GM19023 (cell line): Measurements from ENCODE around the gene CLNK.
A peak's percentile ranks its signal among the peaks of the same experiment; 100 is the strongest.

ENCODE experiments used
- ATAC-seq: cut with Tn5 transposase; IDR thresholded peaks from one replicate; pipeline ENCODE4 v1.9.1; 2021; ENCODE audit warnings: mild to moderate bottlenecking, moderate library complexity; ENCODE audit not compliant: unreplicated experiment

CLNK gene

DNA sequence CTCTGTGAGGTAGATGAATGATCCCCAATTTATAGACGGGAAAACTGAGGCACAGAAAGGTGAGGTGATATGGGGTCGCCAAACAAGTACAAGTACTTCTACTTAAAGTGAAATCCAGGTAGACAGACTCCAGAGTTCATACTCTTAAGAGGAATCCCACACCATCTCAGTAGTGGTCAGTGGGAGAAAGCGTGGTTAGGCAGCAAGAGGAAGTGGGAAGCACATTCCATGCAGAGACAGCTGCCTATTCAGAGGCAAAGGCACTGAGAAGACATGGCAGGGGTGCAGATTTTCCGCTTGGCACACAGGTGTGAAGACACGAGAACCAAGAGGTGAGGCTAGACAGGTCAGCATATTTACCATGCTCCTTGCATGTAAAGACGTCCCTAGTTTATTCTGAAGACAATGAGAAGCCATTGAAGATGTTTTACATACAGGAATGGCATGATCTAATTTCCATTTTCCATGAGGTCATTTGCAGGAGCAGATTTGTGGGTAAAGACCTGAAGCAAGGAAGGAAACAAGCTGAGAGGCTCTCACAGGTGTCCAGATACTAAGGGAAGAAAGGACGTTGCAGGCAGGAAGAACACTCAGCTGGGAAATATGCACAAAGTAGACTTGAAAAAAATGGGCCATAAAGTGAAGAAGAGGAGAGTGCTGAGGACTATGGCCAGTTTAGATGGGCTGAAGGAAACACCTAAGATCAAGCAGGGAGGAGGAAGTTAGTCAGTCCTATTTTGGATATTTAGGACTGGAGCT, 17.3 kb upstream of the CLNK start:
- no peak for ATAC-seq

DNA sequence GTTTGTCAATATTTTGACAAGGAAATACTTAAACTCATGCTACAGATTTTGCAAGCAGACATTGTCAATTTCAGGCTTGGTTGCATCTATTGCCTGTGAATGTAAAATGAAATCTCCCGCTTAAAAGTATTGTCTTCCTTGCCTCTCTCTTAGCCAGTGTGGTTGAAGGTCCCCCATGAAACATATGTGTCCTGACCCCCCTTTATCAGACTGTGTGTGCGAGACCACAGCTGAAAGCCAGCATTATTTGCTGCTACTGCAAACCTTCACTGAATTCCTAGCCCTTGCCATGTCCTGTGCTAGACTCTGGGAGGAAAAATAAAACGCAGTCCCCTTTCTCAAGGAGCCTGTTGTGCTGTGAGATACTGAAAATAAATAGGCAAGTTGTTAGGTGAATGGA, 16.6 kb upstream of the CLNK start:
- no peak for ATAC-seq

DNA sequence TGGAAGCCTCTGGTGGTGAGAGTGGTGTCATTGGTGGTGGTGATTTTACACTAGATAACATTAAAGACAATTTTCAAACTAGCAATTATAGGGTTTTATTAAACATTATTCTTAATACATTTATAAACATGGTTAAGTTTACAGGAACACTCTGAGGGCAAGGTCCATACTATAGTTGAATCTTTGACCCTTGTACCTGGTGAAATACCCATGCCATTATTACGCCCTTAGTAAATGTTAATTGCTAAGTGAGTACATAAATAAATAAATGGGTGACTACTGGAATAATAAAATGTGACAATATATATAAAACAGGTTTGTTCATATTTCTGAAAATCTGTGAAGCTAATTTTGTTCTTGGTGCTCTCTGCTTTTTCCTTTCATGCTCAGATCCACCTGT, 13.6 kb upstream of the CLNK start:
- ATAC-seq, result no peak

DNA sequence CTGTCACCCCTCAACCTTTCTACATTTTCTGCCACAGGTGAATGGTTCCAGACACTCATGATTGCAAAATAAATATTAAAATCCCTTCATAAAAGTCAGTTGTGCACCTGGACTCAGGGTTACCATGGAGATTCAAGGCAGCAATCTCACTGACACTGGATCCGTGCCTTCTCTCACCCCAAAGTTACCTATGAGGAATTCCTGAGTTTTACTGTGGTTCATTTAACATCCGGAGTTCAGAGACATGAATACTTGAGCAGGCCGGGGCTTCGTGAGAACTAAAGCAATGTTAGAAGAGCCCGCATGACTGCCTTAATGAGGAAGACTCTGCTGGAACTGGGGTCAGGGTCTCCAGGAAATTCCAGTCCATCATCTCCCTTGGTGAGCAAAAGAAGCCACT, 12.5 kb upstream of the CLNK start:
- ATAC-seq, result no peak

DNA sequence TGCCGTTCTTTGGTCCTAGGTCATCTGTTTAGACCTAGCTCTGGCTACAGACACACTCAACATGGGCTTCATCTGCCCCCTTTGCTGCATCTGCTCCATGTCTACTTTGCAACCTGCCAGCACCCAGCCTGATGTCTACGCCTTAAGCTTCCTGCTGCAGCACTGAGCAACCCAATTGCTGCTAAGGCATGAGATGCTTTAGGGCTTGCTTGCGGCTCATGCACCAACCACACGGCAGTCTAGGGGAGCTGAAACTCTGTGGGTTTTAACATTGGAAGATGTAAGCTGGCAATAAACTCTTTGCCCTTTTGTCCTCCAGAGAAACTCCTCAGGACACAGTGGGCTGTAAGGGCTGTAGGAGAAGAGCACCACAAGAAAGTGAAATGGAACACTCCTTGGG, 11.7 kb upstream of the CLNK start:
- ATAC-seq, result no peak

DNA sequence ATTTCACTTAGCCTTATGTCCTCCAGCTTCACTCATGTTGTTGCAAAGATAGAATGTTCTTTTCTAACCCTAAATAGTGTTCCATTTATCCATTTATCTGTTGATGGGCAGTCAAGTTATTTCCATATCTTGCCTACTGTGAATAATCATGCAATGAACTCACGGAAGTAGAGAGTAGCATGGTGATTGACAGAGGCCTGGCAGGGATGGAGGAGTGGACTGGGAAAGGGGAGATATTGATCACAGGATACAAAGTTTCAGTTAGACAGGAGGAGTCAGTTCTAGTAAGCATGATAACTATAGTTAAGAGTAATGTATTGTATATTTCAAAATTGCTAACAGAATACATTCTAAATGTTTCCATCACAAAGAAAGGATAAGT, 10.3 kb upstream of the CLNK start:
- no peak for ATAC-seq

DNA sequence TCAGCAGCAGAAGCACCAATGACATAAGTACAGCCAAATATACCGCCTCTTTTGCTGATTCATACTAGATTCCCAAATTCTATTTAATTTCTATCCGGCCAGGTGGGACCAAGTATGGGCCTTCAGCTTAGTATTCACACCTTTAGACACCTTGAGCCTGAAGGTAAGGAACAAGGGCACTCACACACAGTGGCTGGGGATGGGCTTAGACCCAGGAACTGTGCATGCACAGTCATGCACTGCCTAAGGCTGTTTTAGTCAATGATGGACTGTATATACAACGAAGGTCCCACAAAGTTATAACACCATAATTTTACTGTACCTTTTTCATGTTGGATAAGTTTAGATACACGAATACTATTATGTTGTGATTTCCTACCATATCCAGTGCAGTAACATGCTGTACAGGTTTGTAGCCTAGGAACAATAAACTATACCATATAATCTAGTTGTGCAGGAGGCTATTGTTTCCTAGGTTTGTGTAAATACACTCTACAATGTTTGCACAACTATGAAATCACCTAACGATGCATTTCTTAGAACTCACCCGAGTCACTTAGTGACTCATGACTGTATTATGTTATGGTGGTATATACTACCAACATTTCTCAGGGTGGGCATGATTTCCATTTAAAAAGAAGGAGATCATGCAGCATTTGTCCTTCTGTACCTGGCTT, 9.7 kb upstream of the CLNK start:
- no peak for ATAC-seq

DNA sequence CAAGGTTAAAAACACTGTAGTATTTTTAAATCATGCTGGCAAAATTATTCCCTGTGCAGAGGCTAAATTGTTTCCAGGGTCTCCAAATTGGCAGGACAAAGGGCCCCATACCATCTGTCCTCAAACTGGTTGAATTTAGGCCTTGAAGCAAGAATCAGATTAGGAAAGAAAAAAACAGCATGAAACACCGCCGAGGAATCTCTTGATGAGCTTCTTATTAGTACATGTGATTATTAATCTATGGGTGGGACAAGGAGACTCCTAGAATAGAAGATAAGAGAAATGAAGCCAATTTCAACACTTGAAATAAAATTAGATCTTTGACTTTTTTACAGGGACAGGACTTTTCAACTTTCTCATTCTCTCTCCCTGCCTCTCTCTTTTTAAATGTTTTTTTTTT, 7.1 kb upstream of the CLNK start:
- no peak for ATAC-seq

DNA sequence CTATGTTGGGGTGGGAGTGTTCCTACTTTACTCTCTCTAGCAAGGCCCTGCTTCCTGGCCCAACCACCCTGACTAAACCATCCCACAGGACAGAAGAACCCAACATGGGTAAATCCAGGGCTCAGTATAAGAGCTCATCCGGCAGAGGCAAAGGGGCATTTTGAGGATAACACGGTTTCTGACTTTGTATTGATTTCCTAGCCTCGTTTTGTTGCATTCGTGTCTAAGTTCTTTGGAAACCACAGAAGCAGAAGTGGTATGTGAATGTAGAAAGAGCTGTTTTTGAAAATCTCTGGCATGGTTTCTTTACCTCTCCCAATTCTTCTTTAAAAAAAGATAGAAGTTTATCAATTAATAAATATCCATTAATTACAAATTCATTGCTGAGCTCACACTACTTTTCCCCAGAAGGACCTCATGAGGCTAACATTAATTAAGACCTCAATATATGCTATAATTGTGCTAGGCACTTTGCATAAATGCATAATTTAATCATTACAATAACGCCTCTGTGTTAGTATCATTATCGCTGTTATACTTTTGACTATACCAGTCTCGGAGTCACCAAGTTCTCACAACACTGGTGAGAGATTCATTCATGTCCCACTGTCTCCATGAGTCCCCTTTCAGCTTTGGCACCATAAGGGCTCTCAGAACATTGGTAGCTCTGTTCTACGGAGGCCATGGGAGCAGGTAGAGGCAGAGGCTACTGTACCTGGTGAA, 5.8 kb upstream of the CLNK start:
- ATAC-seq, result no peak

DNA sequence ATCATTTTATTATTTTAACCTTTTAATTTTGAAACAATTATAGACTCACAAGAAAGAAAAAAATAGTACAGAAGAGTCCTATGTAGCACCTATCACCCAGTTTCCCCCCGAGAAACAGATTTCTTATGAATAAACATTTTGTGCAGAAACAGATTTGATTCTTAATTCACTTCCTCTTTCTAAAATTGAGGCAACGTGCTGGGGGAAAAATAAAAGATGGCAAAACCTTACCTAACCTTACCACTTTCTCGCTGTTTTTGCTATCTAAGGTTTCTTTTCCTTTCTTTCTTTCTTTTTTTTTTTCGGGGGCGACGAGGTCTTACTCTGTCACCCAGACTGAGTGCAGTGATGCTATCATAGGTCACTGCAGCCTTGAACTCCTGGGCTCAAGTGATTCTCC, 4.3 kb upstream of the CLNK start:
- ATAC-seq, result no peak

DNA sequence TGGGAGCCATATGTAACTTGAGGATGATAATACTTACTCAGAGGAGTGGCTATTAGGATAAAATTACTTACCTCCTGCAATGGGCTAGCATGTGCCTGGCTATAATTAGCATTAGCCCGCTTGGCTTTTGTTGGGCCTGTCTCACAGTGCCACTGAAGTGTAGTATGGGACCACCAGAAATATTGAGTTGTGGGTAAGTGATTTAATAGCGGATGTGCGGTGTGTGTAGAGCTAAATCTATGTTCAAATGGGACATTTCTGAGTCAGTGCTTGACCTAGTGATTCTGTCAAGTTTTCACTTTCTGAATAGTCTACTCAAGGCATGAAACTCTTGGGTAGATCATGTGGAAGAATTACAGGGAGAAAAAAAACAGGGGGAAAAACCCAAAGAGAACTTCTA, 3.5 kb upstream of the CLNK start:
- ATAC-seq, result peak; percentile 44

DNA sequence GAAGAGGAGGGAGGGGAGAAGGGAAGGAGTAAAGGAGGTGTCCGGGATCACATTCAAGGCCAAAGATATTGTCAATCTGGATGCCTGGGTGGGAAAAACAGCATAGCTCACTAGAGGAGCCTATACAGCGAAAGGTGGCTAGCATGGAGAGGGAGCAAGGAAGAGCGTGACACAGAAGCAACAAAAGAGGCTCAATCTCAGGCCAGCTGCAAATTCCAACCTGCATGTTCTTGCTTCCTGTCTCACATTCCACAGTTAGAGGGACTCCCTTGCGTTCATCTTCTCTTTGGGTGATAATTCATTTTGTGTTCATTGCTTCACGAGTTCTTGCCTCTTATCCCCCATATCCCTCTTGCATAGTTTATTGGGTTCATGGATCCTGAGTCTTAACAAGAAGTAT, 3.0 kb upstream of the CLNK start:
- no peak for ATAC-seq

DNA sequence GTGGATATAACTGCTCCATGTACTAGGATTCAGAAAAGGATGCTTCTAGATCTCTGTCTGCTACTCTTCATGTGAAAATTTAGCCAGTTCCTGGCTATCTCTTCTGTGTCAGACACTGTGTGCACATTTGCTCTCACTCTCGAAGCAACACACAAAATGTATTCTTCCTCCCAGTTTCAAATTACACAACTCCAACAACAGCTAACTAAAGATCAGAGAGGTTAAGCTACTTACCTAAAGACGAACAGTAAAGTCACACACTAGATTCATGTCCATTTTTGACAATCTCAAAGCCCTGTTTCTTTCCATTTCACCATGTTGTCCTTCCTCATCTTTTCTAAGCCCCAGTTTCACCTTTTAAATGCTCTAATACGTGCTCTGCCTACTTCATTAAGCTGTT, 2.2 kb downstream of the CLNK start:
- no peak for ATAC-seq

DNA sequence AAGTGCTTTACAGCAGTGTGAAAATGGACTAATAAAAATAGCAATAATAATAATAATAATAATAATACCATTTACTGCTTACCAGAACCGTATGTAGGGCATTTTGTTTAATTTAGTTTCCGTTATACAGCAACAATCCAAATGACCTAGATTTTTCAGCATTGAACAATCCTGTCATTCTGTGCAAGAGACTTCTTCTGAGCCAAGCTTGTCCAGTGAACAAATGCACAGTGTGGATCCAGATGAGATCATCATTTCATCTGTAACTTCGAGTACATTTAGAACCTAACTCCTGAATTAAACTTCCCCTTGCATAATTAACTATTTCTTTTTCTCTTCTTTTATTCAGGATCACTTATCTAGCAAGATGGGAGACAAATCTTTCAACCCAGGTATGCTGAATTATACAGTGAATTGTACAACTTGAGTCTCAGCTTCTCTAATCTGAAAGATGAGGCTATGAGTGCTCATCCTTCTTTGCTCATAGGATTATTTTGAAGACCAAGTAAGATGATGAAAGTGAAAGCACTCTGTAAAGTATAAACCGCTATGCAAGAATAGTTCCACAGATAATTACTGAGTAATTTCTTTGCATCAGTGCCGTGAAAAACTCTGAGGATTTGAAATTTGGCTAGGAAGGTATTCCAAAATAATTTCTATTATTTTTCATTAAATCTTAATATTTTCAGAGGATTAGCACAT, 6.6 kb downstream of the CLNK start:
- peak; percentile 39 for ATAC-seq

DNA sequence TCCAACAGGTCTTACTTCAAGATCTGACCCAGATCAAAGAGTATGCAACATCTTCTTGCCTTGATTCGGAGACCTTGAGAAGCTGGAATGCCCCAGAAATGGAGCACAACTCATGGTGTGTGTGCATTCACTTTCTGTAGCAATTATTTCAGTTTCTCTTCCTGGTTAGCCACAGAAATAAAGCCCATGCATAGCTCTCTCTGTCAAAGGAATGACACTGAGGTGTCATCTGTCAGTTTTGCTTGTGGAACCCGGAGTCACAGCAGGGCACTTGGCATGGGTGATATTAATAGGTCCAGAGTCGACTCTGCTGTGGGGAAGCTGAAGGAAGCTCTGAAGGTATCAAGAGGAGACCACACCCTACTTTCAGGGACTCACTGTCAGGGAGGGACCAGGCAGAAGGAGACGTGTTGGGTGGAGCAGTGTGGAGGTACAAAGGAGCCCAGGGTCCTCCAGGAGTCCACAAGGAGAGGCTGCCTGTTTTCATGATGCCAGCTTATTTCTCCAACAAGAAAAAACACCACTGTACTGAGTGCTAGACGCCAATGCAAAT, 10.7 kb downstream of the CLNK start:
- peak; percentile 81 for ATAC-seq

DNA sequence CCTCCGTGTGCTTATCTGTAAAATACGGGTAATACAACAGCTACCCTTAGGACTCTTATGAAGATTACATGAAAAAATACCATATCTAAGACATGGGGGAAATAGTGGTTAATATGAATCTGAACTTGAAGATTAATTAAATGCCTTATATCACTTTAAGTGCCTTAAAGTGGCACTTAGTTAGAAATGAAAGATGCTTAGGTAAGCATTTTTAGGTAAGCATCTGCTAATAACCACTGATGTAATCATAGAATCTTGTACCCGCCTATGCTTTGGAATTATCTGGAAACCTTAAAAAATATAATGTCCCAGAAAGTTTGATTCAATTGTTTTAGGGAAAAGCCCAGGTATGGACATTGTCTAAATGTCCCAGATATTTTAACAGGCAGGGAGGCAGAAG, 12.2 kb downstream of the CLNK start:
- ATAC-seq, result no peak

DNA sequence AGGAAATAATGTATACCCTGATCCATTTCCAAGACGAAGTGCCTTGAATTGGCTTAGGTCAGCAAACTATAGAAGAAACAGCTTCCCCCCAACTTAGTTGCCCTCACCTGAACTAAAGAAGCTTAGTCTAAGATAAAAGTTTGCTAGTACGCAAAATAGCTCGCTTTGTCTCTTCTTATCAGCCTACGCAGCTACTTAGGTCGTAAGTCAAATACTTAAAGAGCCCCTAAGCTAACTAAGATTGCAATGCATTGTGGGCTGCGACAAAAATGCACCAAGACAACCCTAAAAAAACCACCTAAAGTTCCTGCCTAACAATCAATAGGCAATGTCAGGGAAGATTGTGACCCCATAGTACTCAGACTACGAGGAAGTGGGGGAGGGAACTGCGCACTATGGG, 12.8 kb downstream of the CLNK start:
- no peak for ATAC-seq

DNA sequence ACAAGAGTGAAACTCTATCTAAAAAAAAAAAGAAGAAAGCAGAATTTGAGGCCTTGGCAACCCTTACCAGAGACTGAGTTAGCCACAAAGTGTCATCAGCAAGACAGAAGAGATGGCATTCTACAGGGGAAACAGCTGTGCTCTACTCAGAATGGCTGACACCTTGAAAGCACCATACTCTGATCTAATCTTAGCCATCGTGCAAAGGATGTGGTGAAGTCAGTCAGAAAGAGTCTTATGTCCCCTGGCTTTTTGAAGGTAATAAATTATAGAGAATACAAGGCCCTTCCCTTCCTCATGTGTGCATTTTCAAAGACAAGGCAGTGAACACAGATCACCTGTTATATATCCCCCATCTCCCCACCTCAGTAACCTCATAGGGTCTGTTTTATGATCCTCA, 13.2 kb downstream of the CLNK start:
- peak; percentile 82 for ATAC-seq

DNA sequence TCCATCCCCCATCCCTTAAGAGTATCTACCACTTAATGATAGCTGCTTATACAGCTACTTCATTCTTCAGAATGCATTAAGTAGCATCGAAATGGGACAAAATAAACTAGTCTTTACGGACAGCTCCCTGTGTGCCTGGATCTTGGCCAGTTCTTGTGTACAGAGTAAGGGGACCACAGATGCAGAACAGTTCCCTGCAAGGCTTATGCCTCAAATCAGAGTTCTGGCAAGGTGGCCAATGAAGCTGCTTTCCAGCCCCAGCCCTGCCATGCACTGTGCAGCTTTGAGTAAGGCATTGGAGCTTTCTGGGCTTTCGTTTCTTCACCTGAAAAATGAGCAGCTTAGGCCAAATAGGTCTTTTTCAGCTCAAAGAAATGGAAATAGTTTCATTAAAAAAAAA, 14.2 kb downstream of the CLNK start:
- ATAC-seq, result no peak

DNA sequence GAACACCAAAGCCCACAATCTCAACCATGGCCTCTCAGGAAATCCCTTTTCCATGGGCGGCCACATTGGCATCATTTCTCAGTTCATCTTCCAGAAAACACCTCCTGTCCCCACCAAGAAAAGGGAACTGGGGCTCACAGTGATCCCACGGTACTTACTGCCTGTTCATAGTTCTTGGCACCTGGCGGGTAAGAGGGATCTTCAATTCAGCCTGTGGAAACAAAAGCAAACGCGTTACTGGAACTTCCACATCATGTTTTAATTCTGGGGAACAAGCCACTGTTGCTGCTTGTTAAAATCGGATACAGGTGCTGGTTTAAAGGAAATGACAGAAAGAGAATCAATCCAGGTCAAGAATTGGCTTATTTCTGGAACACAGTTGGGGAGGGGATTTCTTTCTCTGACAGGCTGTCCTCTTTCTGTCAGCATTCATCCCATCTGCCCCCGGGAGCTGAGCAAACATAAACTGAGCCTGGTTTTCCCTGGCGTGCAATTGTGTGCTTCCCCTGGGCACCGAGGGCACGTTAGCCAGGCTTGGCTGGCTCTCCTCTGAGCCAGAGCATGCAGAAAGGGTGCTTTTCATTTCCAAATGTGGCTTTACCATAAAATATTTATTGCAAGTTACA, 16.8 kb downstream of the CLNK start:
- no peak for ATAC-seq

DNA sequence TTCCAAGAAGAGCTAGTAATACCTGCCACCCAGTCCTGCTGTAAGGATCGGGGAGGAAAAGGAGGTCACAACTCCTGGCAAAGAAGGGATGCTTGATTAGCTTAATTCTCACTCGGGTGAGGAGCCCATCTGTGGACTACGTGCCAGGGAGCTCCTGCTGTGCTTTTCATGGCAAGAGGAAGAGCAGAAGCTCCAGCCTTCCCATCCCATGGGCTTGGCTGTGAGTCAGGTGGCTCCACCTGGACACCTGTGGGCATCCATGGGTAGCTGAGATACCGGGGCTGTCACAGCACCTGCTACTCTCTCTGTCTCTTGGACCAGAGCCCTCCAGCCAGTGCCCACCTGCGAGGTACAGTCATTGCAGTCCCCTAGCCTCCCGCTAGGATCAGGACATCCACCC, 18.0 kb downstream of the CLNK start:
- no peak for ATAC-seq
